Measurements from ENCODE around the gene IGFBP3.

IGFBP3 gene

DNA sequence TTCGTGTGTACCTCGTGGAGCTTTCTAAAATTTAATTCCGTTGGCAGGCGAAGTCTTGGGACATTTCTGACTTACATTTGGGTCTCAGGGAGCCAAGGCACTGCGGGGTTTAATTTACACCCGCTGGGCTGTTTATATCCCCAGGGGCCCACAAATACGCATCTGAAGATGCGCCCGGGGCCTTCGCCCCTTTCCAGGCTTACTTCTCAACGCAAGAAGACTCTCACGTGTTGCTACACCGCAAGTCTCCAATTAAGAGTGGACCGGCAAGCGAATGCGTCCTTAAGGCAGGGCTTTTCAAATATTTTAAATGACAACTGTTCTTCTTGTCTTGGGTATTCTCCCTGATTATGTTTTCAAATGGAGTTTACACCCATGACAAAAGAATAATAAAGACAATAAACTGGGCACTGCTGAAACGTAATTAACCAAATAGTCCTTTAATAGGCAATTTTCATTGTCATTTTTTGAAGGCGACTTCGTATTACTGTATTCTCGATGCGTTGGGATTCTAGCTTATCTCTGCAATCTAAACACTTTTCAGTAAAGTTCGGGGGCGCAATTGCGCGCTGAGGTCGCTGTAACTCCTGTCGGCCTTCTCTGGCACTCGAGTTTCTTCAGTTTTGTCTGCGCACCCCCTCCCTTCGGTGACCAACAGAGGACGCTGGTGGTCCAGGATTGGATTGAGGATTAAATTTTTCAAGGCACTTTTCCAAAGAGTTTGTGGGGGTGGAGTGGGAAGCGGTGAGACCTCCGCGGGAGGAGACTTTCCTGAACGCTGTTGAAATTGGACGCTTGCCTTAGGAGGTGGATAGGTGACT lies 837 bp upstream of the IGFBP3 start:
- DNase-seq, result no peak

- DNase-seq, result no peak
These were observed 268 bp upstream of the IGFBP3 start for GRCh38 chr7:45921381-45921698.

DNA sequence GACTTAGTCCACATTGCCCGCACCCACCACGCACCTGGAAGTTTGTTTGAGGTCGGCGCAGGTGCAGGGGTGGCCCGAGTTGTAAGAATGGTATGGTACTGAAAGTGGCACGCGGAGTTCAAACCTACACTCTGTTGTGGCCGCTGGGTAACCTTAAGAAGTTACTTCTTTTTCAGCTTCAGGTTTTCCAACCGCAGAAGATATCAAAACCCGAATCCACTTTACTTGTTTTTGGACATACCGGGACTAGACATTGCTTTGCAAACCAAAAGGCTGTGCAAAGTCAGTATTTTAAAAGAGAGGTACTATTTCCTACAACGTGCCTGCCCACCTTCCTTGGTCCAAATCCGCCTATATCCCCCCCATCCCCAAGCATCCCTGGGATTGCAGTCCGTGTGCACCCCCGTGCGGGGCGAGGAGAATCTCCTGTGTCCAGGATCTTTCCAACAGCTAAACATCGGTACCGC lies 1.0 kb downstream of the IGFBP3 start:
- DNase-seq, result no peak

GRCh38 chr7:45919231-45919784 lies 1.8 kb downstream of the IGFBP3 start:
- DNase-seq, result no peak

- no peak for DNase-seq
These were observed 2.5 kb downstream of the IGFBP3 start for GRCh38 chr7:45918556-45918955.

- DNase-seq, result peak; percentile 61
These were observed 3.4 kb downstream of the IGFBP3 start for GRCh38 chr7:45917658-45918057.

GRCh38 chr7:45917064-45917463 lies 4.0 kb downstream of the IGFBP3 start:
- no peak for DNase-seq

- DNase-seq, result no peak
These were observed 5.5 kb downstream of the IGFBP3 start for GRCh38 chr7:45915606-45916005.

DNA sequence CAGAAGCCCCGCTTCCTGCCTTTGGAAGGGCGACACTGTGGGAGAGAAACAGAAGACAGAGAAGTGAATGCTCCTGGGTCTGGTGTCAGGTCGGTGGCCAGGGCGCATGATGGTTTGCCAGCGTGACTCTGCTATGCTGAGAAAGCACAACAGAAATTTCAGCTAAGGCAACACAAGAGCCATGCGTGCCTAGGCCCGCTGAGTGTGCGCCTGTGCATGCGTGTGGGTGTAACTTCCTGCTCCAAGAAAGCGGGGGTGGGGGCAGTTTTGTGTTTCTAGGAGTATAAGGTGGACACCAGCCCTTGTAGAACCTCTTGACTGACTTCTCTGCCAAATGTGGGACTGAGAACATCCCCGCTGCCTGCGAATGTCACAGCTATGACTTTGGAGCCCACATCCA lies 6.2 kb downstream of the IGFBP3 start:
- DNase-seq, result no peak

- DNase-seq, result no peak
These were observed 8.1 kb downstream of the IGFBP3 start for GRCh38 chr7:45912972-45913371.

DNA sequence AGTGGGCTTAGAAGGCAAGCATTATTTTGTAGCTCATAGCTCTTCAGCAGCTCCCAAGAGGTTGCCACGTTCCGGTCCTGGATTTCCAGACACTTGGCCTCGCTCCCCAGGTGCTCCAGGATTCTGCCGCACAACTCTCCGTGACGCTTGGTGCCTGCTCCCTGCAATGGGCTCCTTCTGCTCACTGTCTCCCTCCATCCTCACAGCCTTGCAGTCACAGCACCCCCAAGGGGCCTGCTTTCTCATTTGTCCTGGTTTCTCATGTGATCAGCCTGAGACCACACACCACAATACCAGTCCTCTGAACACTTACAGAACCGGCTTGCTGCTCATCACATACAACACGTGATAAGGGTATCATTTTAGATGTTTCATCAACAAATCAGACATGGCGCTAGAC lies 9.8 kb downstream of the IGFBP3 start:
- DNase-seq, result no peak

- DNase-seq, result no peak
These were observed 10.2 kb downstream of the IGFBP3 start for GRCh38 chr7:45910855-45911254.

- no peak for DNase-seq
These were observed 11.5 kb downstream of the IGFBP3 start for GRCh38 chr7:45909561-45909960.

- DNase-seq, result no peak
These were observed 18.3 kb downstream of the IGFBP3 start for GRCh38 chr7:45902820-45903219.

DNA sequence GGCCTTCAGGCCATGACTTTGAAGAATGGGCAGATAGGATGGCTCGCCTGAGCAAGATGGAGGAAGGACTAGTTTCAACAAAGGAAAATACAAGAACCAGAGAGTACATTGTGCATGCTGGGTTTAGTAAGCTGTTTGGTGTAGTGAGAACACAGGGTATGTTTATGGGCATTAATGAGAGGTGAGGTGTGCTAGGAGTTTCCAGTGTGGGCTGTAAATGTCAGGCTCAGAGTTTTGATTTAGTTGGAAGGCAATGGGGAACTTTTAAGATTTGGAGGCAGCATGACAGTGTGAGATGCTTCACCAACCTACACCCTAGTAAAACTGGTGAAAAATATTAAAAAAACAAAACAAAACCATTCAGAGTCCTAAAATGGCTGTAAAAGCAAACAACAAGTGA lies 19.5 kb downstream of the IGFBP3 start:
- no peak for DNase-seq

- DNase-seq, result no peak
These were observed 22.9 kb downstream of the IGFBP3 start for GRCh38 chr7:45898222-45898621.

DNA sequence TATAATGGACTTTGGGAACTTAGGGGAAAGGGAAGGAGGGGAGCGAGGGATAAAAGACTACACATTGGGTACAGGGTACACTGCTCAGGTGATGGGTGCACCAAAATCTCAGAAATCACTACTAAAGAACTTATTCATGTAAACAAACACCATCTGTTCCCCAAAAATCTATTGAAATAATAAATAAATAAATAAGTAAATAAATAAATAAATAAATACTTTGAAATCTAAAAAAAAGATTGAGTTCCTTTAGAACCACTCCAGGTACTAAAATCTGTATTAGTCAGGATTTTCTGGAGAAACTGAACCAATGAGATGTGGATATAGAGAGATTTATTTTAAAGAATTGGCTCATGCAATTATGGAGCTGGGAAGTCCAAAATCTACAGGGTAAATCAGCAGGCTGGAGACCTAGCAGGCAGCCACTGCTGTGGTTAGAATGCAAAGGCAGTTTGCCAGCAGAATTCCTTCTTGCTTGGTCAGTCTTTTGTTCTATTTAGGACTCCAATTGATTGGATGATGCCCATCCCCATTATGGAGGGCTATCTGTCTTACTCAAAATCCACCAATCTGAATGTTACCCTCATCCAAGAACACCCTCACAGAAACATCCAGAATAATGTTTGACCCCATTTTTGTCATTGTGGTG lies 23.9 kb downstream of the IGFBP3 start:
- no peak for DNase-seq

DNA sequence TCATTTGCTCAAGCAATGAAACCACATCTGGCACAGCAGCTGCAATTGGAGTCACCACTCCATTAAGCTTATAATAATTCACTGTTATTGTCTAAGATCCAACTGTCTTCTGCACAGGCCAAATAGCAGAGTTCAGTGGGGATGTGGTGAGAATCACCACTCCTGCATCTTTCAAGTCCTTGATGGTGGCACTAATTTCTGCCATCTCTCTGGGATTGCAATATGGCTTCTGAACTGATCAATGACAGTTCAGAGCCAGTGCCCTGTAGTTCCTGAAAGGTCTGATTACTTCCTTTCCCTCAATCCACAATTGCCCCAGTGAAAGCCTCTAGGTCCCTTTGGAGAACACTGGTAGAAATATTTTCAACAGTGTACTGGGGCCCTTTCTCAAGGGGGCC lies 26.4 kb downstream of the IGFBP3 start:
- no peak for DNase-seq

GRCh38 chr7:45893996-45894664 lies 26.9 kb downstream of the IGFBP3 start:
- DNase-seq, result no peak

DNA sequence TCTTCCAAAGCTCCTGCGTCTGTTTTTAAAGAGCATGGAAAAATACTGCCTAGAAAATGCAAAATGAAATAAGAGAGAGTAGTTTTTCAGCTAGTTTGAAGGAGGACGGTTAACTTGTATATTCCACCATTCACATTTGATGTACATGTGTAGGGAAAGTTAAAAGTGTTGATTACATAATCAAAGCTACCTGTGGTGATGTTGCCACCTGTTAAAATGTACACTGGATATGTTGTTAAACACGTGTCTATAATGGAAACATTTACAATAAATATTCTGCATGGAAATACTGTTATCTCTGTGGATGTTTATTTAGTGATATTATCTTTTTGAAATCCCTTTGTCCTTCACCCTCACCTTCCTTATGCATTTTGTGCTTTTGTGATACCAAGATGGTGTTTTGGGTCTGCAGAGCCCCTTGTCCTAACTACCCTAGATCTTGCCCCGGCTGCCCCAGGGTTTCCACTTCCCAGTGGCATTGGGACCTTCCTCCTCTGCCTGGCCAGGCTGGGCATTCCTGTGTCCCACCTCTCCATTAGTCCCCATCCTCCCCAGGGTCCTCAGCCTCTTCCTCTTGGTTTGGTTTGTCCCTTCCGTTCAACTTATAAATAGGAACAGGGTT lies 27.6 kb downstream of the IGFBP3 start:
- no peak for DNase-seq

GRCh38 chr7:45892407-45893035 lies 28.6 kb downstream of the IGFBP3 start:
- no peak for DNase-seq

- DNase-seq, result no peak
These were observed 29.3 kb downstream of the IGFBP3 start for GRCh38 chr7:45891462-45892402.

Measured in activated gamma-delta T cell treated with Interleukin-2 at 50 U/mL for 16 hours (primary cell).